Measurements from ENCODE around the gene C11orf16.

DNA sequence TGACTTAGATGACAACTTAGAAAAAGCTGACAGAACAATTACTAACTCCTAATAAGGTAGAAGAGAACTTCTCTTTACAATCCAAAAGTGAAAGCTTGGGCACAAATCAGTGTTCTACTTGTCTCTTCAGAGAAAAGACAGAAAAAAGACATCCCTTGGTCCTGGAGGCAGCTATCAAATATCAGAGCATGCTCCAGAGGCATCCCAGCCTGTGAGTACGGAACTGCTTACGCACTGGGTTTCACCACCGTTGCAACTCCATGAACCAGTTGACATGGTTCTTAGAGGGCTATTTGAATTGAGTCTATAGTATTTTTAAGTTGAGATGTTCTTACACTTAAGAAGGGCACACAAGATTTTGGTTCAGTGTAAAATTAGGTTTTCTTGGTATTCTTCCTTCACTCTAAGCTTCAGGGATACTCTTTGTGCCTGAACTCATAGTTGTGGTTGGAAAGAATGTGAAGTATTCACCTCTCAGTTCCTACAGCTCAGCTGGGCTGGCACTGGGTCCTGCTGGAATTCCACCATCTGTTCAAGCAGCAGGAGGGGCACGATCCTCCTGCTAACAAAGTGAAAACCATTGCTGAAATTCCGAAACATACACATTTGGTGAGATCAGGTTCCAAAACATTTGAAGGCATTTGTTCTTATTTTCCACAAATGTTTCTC, 15.5 kb downstream of the C11orf16 start:
- TF ChIP-seq, protein P1, sequence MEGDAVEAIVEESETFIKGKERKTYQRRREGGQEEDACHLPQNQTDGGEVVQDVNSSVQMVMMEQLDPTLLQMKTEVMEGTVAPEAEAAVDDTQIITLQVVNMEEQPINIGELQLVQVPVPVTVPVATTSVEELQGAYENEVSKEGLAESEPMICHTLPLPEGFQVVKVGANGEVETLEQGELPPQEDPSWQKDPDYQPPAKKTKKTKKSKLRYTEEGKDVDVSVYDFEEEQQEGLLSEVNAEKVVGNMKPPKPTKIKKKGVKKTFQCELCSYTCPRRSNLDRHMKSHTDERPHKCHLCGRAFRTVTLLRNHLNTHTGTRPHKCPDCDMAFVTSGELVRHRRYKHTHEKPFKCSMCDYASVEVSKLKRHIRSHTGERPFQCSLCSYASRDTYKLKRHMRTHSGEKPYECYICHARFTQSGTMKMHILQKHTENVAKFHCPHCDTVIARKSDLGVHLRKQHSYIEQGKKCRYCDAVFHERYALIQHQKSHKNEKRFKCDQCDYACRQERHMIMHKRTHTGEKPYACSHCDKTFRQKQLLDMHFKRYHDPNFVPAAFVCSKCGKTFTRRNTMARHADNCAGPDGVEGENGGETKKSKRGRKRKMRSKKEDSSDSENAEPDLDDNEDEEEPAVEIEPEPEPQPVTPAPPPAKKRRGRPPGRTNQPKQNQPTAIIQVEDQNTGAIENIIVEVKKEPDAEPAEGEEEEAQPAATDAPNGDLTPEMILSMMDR (IDR thresholded peaks at IDR 0.05), result no peak
- no peak for TF ChIP-seq POLR2A (IDR thresholded peaks at IDR 0.05)
